ENCODE measurements around the gene NDUFS8. TPM values are rescaled to one million over a fixed set of nuclear protein-coding genes. Genes with fewer than 3 reads are reported as not detected.
A peak's percentile ranks its signal among the peaks of the same experiment; 100 is the strongest.

NDUFS8 gene
- total RNA-seq, 1 donor from 2014 or later, result 118 TPM

DNA sequence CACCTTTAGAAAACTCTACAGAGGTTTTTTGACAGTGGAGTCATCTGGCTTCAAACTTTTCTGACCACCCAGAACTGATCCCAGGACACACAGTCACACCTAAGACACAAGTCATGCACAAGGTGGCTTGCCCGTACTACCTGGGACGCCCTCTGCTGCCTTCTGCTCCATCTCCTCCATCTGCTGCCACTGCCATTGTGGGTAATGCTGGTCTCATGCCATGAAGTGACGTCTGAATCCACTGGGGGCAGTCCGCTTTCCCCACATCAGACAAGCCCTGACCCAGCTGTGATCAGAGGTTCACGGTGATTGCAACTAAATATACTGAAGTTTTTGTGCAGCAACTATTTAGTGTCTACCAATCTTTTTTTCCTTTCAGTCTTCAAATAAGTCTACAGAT lies 5.4 kb upstream of the NDUFS8 start:
- no peak for ATAC-seq
- intact Hi-C loops (cut with DNase I), result no loop called here

DNA sequence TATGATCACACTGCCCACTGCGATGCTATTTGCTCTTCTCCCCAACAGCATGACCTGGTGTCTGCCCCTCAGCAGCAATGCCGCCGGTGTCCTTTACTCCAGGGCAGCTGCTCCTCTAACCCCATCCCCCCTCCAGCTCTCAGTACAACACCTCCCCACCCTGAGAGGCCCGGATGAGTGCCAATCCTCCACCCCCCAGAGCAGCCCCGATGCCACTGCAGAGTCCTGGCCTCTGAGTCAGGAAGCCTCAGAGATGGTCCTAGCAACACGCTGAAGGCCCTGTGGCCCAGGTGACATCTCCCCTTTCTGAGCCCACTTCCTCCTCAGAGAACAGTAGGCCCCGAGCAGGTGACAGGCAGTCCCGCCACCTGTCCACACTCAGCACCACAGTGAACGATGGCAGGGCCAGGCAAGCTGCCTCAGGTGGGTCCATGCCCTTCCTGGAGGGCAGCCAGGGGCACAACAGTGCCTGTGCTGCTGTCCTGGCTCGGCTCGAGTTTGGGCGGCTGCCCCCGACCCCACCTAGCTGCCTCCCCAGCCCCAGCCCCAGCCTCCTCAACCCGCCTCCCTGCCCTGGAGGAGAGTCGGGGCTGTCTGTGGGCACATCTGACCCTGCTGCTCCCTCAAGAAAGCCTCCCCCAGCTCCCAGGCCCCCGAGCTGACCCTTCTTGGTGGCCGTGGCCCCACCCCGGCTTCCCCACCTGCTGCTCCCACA lies 3.9 kb upstream of the NDUFS8 start:
- Histone ChIP-seq H3K27ac (no peak overlapping the region), H3K9me3 (no peaks in the 10 kb centered on the region), H3K36me3 (peaks cover 38% of the 10 kb centered on the region), H3K4me1 (peaks cover 9% of the 10 kb centered on the region), H3K27me3 (no peaks in the 10 kb centered on the region), H3K4me3 (no peak overlapping the region)
- intact Hi-C loops (cut with DNase I), result no loop called here
- ATAC-seq, result no peak
- no peak for DNase-seq
- TF ChIP-seq, protein P1, sequence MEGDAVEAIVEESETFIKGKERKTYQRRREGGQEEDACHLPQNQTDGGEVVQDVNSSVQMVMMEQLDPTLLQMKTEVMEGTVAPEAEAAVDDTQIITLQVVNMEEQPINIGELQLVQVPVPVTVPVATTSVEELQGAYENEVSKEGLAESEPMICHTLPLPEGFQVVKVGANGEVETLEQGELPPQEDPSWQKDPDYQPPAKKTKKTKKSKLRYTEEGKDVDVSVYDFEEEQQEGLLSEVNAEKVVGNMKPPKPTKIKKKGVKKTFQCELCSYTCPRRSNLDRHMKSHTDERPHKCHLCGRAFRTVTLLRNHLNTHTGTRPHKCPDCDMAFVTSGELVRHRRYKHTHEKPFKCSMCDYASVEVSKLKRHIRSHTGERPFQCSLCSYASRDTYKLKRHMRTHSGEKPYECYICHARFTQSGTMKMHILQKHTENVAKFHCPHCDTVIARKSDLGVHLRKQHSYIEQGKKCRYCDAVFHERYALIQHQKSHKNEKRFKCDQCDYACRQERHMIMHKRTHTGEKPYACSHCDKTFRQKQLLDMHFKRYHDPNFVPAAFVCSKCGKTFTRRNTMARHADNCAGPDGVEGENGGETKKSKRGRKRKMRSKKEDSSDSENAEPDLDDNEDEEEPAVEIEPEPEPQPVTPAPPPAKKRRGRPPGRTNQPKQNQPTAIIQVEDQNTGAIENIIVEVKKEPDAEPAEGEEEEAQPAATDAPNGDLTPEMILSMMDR (IDR thresholded peaks at IDR 0.05), result no peak

More for the DNA sequence above, 5.4 kb upstream of the NDUFS8 start:
- Histone ChIP-seq H3K4me1 (peaks cover 3% of the 10 kb centered on the region), H3K4me3 (no peak overlapping the region), H3K9me3 (no peaks in the 10 kb centered on the region), H3K27ac (no peak overlapping the region), H3K27me3 (no peaks in the 10 kb centered on the region), H3K36me3 (peaks cover 38% of the 10 kb centered on the region)
- no peak for DNase-seq
- TF ChIP-seq, protein P1 (IDR thresholded peaks at IDR 0.05), result no peak

DNA sequence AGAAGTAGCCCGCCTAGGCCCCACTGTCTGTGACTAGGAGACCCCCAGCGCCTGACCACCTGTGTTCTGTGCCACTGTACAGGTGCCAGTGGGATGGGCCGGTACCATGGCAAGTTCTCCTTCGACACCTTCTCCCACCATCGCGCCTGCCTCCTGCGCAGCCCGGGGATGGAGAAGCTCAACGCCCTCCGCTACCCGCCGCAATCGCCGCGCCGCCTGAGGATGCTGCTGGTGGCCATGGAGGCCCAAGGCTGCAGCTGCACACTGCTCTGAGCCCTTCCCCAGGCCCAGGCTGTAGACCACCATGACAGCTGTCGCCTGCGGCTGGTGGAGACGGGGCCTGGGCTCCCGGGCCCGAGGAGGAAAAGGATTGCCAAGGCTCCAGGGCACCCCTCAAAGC lies 2.8 kb upstream of the NDUFS8 start:
- DNase-seq (no peak), ATAC-seq (no peak)
- no peaks in the 10 kb centered on the region for H3K9me3 ChIP-seq
- H3K4me1 ChIP-seq, result peaks cover 17% of the 10 kb centered on the region
- no peak overlapping the region for H3K4me3 ChIP-seq
- no peak overlapping the region for H3K27ac ChIP-seq
- peaks cover 30% of the 10 kb centered on the region for H3K36me3 ChIP-seq
- no peaks in the 10 kb centered on the region for H3K27me3 ChIP-seq
- intact Hi-C loops (cut with DNase I), result no loop called here
- TF ChIP-seq, protein P1 (IDR thresholded peaks at IDR 0.05), result no peak

DNA sequence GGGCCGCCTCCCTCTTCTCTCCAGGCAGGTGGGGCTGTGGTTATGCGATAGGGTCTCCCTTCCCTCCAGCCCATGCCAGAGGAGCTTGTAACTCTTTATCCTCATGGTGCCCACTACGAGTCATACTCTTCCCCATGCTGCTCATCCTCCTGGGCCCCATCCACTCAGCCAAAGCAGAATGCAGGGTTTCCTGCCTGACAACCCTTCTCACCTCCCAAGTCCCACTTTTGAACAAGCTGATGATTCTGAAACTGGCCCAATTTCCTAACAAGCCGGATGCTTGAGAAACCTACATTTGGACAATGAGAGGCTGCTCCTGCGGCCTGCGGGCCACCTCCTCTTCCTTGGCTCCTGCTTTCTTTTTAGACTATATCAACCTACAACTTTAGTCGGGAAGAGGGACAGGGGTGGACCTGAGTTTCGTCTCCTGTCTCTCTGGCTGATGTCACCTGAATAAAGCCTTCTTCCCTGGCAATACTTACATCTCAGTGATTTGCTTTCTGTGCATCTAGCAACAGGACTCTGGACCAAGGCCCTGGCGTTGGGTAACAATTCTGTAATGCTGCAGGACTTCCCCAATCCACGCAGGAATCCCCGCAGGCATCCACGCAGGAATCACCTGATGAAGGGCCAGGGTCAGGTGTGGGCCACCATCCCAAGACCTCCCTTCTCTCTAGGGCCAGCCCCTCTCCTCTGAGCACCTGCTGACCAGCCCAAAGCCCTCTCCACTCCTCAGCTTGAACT lies 1.5 kb upstream of the NDUFS8 start:
- peaks cover 40% of the 10 kb centered on the region for H3K36me3 ChIP-seq
- TF ChIP-seq, protein P1 (IDR thresholded peaks at IDR 0.05), result no peak
- ATAC-seq (no peak), DNase-seq (no peak)
- H3K27ac ChIP-seq, result no peak overlapping the region
- no peaks in the 10 kb centered on the region for H3K27me3 ChIP-seq
- intact Hi-C loops (cut with DNase I), result no loop called here
- H3K9me3 ChIP-seq, result no peaks in the 10 kb centered on the region
- peaks cover 21% of the 10 kb centered on the region for H3K4me1 ChIP-seq
- no peak overlapping the region for H3K4me3 ChIP-seq

DNA sequence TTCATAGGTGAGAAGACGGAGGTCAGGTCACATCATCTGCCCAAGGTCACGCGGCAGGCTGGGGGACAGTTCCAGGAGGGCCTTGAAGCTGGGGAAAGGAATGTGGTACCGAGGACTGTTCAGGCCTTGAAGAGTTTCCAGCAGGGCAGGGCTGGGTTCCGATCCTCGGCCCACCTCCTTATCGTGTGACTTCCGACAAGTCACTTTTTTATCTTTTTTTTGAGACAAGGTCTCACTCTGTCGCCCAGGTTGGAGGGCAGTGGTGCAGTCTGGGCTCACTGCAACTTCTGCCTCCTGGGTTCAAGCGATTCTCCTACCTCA lies 623 bp downstream of the NDUFS8 start:
- no peaks in the 10 kb centered on the region for H3K27me3 ChIP-seq
- H3K27ac ChIP-seq, result peak overlapping the region; percentile 81
- H3K36me3 ChIP-seq, result peaks cover 26% of the 10 kb centered on the region
- TF ChIP-seq, protein P1 (IDR thresholded peaks at IDR 0.05), result no peak
- intact Hi-C loops (cut with DNase I), result no loop called here
- peak; percentile 71 for DNase-seq
- H3K4me3 ChIP-seq, result peak overlapping the region; percentile 74
- H3K4me1 ChIP-seq, result peaks cover 25% of the 10 kb centered on the region
- ATAC-seq, result peak; percentile 16
- no peaks in the 10 kb centered on the region for H3K9me3 ChIP-seq
